ENCODE results near the gene MAS1.

DNA sequence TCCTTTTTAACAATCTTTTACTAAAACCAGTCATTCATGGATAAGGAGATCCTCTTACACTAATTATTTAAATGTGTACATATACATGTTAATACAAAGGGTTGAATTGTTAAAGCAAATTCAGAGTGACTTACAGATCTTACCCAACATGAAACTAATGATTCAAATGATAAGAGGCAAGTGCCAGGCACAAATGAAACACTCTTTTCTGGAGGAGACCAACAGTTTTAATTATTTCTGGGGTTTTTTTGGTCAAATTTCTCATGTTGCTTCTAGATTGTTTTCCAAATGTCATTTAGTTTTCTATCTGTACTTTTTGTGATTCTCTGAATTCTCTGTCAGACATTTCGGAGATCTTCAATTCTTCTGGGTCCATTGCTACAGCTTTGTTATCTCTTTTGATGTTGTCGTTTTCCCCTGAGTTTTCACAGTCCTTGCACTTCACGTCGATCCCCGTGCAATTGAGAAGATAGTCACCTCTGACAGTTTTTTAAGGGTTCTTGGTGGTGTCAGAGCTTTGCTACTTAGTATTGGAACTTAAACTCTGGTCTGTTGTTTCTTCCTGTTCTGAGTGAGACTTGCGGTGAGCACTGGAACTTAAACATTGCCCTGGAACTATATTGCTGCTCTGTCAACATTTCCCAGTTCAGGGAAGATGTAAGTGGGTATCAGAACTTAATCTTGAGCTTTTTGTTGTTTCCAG lies 23.2 kb downstream of the MAS1 start:
- TF ChIP-seq, protein P1, sequence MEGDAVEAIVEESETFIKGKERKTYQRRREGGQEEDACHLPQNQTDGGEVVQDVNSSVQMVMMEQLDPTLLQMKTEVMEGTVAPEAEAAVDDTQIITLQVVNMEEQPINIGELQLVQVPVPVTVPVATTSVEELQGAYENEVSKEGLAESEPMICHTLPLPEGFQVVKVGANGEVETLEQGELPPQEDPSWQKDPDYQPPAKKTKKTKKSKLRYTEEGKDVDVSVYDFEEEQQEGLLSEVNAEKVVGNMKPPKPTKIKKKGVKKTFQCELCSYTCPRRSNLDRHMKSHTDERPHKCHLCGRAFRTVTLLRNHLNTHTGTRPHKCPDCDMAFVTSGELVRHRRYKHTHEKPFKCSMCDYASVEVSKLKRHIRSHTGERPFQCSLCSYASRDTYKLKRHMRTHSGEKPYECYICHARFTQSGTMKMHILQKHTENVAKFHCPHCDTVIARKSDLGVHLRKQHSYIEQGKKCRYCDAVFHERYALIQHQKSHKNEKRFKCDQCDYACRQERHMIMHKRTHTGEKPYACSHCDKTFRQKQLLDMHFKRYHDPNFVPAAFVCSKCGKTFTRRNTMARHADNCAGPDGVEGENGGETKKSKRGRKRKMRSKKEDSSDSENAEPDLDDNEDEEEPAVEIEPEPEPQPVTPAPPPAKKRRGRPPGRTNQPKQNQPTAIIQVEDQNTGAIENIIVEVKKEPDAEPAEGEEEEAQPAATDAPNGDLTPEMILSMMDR (IDR thresholded peaks at IDR 0.05), result no peak
- TF ChIP-seq SIN3A (IDR thresholded peaks at IDR 0.05; ENCODE audit: borderline replicate concordance, insufficient read depth, low read depth, low read length), result no peak
